HG02623 (cell line): Measurements from ENCODE around the gene CLCN6.
"Not testable (repeated sequence)": the region's sequence is repeated elsewhere in the genome, so short reads cannot be mapped to it uniquely, and the experiment has no call there.

Source experiments
- ATAC-seq: cut with Tn5 transposase; IDR thresholded peaks from one replicate; pipeline ENCODE4 v1.9.1; 2021; ENCODE audit warnings: moderate library complexity; ENCODE audit not compliant: unreplicated experiment

The CLCN6 gene

GRCh38 chr1:11793819-11794218 is 12.2 kb upstream of the CLCN6 start:
- ATAC-seq = no peak

DNA sequence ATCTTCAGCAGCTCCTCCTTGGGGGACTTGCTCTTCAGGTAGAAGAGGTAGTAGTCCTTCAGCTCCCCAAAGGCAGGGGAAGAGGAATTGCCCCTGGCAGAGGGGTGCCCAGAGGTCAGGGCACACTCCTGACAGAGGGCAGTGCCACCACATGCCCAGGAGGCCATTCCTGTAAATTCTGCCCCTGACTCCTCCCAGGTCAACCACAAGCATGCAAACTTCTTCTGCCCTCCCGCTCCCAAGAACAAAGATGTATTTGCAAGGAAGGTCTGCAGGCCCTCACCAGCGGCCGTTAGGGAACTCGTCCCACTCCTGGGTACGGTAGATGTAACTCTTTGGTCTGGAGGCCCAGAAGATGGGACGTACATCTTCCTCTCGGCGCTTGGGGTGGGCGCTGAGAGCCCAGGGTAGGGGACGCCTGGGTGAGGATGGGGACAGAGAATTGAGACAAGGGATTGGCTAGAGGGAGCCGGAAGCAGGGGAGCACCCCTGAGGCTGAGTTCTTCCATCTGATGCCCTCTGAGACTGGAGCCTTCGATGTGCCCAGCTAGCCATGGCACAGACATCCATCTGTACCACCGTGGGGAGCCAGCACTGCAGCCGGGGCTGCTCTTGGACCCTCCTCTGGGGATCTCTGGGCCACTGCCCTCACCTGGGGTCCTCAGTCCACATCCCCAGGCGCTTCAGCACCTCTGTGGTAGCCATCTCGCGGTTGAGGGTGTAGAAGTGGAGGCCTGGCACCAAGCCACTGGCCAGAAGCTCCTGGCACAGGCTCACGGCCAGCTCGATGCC is 11.3 kb upstream of the CLCN6 start:
- ATAC-seq = no peak

GRCh38 chr1:11795238-11795890 is 10.6 kb upstream of the CLCN6 start:
- no peak for ATAC-seq

DNA sequence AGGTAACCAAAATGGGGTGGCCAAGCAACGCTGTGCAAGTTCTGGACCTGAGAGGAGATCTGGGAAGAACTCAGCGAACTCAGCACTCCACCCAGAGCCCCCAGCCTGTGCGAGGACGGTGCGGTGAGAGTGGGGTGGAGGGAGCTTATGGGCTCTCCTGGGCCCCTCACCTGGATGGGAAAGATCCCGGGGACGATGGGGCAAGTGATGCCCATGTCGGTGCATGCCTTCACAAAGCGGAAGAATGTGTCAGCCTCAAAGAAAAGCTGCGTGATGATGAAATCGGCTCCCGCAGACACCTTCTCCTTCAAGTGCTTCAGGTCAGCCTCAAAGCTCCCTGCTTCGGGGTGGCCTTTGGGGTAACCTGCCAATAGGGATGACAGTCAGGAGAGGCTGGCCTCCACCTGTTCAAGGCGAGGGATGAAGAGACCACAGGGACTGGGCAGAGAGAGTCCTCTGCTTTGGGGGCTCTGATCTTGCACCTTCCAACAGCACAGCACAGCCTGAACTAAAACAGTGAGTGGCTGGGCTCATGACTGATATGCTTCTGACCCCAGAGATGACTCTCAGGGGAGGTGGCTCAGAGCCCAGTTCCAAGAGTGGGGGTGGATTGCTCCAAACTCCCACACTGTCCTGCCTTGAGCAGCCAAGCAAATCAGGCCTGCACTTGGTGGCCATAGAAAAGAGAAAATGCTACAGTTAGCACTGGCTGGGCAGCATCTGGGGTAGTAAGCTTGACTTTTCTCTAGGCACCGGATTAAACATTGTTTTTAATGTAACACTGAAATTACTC is 9.8 kb upstream of the CLCN6 start:
- no peak for ATAC-seq

GRCh38 chr1:11797525-11798216 is 8.3 kb upstream of the CLCN6 start:
- no peak for ATAC-seq

- no peak for ATAC-seq
Measured at GRCh38 chr1:11799099-11799498, 6.9 kb upstream of the CLCN6 start.

GRCh38 chr1:11799896-11800295 is 6.1 kb upstream of the CLCN6 start:
- ATAC-seq = no peak

- ATAC-seq = no peak
Measured at GRCh38 chr1:11800391-11800755, 5.6 kb upstream of the CLCN6 start.

DNA sequence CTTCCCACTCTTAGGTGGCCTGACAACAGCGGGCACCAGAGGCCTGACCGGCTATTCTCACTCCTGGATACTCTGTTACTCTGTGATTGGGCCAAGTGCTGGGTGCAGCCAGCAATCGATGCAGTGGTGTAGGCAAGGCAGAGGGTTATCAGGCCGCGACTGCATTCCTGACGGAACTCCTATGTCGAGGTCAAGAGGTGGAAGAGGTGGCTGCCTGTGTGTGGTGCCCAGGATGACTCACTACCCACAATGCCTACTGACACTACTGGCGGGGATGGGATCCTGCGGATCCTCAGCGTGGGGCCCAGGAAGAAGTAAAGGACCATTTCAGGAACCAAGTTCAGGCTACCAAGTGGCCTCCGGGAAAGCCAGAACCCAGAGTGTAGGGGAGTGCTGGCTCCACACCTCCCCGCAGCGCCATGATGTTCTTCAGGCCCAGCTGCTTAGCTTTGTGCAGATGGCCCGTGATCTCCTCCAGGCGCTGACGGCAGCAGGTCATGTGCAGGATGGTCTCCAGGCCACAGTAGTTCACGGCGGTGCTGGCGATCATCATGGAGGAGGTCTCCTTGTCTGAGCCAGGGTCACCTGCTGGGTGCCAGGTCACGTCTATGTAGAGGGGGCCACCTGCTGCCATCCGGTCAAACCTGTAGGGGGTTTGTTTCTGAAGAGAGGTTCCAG is 5.1 kb upstream of the CLCN6 start:
- ATAC-seq = no peak

- no peak for ATAC-seq
Measured at GRCh38 chr1:11802616-11802972, 3.4 kb upstream of the CLCN6 start.

- ATAC-seq = no peak
Measured at GRCh38 chr1:11802973-11803885, 2.8 kb upstream of the CLCN6 start.

DNA sequence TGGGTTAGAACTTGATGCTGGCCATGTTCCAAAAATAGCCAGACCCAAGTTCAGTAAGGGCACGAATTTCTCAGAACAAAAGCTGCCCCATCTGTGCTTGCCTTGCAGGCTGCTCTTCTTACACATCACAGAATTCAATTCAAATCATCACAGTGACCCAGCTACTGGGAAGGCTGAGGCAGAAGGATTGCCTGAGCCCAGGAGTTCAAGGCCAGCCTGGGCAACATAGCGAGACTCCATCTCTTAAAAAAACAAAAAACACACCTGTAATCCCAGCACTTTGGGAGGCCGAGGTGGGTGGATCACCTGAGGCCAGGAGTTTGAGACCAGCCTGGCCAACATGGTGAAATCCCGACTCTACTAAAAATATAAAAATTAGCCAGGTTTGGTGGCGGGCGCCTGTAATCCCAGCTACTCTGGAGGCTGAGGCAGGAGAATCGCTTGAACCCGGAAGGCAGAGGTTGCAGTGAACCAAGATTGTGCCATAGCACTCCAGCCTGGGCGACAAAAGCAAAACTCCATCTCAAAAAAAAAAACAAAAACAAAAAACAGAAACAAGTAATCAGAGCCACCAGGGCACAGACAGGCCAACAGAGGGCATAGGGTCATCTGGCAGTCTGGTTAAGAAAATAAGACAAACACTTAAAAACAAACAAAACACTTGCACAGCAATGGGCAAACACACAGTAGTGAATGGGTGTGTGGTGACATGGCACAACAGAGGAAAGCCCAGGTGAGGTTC is 1.9 kb upstream of the CLCN6 start:
- not testable (repeated sequence) for ATAC-seq

DNA sequence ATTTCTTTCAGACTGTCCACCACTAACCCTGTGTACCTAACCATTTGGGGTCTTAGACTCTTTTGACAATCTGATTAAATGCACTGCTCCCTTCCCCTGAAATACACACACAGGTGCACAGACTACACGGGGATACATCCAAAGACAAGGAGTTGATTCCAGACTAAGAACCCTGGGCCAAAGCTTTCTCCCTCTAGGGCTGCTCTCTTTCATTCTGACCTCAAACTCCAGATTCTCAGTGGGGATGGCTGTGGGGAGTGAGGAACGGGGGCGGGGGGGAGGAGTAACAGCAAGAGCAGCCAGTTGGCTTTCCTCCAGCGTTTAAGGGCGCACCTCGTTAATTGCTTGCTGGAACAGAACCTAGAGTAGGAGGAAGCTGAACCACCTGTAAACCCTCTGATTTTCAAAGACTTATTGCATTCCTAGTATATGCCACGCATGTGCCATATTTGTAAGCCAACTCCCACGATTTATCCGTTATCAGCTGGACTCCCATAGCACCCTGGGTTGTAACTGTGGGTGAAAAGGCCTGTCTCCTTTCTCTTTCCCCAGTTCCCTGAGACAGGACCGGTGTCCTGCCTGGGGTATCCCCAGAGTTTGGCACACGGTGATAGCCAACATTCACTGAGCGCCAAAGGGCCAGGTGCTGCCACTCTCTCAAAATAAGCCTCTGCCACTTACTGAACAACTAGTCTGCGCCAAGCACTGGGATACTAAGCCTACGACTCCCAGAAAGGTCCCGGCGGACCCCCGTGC is 1.1 kb upstream of the CLCN6 start:
- no peak for ATAC-seq

DNA sequence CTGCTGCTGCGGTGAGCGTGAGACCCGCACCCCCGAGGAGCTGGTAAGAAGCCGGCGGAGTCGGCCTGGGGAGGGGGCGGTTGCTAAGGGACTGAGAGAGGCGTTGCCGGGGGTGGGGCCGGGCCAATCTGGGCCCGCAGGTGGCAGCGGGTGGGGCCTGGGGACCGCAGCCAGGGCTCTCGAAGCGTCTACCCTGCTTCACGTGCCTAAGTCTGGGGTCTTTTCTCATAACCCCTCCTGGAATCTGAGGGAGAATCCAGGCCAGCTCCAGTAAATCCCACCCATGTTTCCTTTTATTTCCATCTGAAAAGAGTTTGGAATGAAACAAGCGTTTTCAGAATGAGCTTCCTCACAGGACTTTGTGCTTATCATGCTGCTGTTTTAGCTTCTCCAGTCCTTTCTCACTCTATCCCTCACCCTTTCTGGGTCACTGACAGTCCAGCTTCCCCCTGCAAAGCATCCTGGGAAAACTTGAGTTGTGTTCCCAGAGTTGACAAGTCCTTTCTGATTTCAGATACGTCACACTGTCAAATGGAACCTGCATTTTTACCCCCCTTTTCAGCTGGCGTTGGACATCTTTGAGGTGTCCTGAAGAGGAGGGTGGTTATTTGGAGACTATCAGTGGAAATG is 431 bp downstream of the CLCN6 start:
- ATAC-seq = peak; percentile 29

GRCh38 chr1:11807133-11807532 is 1.1 kb downstream of the CLCN6 start:
- ATAC-seq = no peak

- ATAC-seq = no peak
Measured at GRCh38 chr1:11813021-11813420, 7.0 kb downstream of the CLCN6 start.

GRCh38 chr1:11817192-11817591 is 11.2 kb downstream of the CLCN6 start:
- no peak for ATAC-seq

- ATAC-seq = no peak
Measured at GRCh38 chr1:11822091-11822490, 16.1 kb downstream of the CLCN6 start.
